ENCODE results near the gene STX11. TPM values are rescaled to one million over a fixed set of nuclear protein-coding genes. Genes with fewer than 3 reads are reported as not detected.
"Not testable (repeated sequence)": the region's sequence is repeated elsewhere in the genome, so short reads cannot be mapped to it uniquely, and the experiment has no call there.

Gene STX11
- polyA plus RNA-seq, 1 experiment: 0.16 TPM

DNA sequence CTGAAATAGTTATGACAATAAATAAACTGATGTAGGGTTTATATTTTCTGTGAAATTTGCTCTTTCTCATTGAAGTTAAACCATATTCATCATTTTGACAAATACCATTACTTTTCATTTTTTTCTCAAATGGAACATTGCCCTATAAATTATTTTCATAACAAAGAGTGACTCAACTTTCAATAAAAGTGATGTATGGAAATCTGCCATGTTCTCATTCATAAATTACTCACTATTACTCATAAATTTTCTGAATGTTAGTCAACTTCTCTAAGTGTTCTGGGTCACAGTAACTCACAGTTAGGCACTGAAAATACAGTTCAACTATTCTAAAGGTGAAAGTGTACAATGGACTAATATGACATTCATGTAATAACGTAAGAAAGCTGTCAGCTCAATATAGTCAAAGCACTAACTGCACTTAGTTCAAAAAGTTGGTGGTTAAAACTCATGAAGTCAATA is 19.0 kb upstream of the STX11 start:
- TF ChIP-seq, protein P1, sequence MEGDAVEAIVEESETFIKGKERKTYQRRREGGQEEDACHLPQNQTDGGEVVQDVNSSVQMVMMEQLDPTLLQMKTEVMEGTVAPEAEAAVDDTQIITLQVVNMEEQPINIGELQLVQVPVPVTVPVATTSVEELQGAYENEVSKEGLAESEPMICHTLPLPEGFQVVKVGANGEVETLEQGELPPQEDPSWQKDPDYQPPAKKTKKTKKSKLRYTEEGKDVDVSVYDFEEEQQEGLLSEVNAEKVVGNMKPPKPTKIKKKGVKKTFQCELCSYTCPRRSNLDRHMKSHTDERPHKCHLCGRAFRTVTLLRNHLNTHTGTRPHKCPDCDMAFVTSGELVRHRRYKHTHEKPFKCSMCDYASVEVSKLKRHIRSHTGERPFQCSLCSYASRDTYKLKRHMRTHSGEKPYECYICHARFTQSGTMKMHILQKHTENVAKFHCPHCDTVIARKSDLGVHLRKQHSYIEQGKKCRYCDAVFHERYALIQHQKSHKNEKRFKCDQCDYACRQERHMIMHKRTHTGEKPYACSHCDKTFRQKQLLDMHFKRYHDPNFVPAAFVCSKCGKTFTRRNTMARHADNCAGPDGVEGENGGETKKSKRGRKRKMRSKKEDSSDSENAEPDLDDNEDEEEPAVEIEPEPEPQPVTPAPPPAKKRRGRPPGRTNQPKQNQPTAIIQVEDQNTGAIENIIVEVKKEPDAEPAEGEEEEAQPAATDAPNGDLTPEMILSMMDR (IDR thresholded peaks at IDR 0.05; ENCODE audit: low read depth, low read length): no peak
- H3K27ac ChIP-seq (ENCODE audit: low read depth, low read length): no peak overlapping the region
- H3K9me3 ChIP-seq (ENCODE audit: control insufficient read depth, insufficient read depth, low read length): no peaks in the 10 kb centered on the region
- CTCF ChIA-PET: no interaction called here
- H3K4me3 ChIP-seq (ENCODE audit: low read depth, low read length): no peak overlapping the region
- H3K27me3 ChIP-seq (ENCODE audit: control insufficient read depth, insufficient read depth, low read length): no peaks in the 10 kb centered on the region
- no peak for DNase-seq (ENCODE audit: low read depth, low spot score)
- POLR2A ChIA-PET: interaction anchor here (0.7 kb wide), 1 partner anchor 11 kb away, joined by 3 read pairs; no protein-coding TSS in a partner anchor

DNA sequence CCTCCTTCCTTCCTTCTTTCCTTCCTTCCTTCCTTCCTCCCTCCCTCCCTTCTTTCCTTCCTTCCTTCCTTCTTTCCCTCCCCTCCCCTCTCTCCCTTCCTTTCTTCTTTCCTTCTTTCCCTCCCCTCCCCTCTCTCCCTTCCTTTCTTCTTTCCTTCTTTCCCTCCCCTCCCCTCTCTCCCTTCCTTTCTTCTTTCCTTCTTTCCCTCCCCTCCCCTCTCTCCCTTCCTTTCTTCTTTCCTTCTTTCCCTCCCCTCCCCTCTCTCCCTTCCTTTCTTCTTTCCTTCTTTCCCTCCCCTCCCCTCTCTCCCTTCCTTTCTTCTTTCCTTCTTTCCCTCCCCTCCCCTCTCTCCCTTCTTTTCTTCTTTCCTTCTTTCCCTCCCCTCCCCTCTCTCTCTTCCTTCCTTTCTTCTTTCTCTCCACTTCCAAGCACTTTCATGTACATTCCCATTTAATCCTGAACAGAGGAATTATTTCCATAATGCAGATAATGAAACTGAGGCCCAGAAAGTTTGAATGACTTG is 18.1 kb upstream of the STX11 start:
- H3K9me3 ChIP-seq (ENCODE audit: control insufficient read depth, insufficient read depth, low read length); H3K4me3 ChIP-seq (ENCODE audit: low read depth, low read length); DNase-seq (ENCODE audit: low read depth, low spot score); H3K27me3 ChIP-seq (ENCODE audit: control insufficient read depth, insufficient read depth, low read length); CTCF ChIA-PET; H3K27ac ChIP-seq (ENCODE audit: low read depth, low read length): not testable (repeated sequence)
- POLR2A ChIA-PET: interaction anchor here (0.7 kb wide), 1 partner anchor 10 kb away, joined by 3 read pairs; no protein-coding TSS in a partner anchor

DNA sequence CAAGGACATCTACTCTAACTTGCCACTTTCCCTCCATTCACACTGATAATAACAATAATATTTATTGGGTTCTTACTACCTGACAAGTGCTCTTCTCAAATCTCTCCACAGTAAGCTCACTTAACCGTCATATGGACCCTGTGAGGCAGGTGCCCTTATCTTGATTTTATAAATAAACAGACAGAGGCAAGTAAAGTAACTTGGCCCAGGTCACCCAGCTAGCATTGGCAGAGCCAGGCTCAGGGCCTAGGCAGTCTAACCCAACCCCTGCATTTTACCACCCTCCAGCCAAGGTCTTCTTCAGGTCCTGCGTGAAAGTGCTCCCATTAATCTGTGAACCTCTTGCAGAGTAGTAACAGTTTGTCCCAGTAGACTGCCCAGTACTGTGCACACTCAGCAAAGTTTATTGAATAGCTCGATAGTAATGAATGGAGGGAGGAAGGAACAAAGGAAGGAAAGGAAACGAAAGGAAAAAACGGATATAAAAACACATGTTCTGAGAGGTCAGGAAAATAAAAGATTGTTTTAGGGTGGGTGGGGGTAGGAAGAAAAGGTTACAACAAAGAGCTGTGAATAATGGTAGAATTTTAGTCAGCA is 17.0 kb upstream of the STX11 start:
- Histone ChIP-seq H3K27me3 (ENCODE audit: control insufficient read depth, insufficient read depth, low read length) (no peaks in the 10 kb centered on the region), H3K27ac (ENCODE audit: low read depth, low read length) (no peak overlapping the region), H3K4me3 (ENCODE audit: low read depth, low read length) (no peak overlapping the region), H3K9me3 (ENCODE audit: control insufficient read depth, insufficient read depth, low read length) (no peaks in the 10 kb centered on the region)
- POLR2A ChIA-PET: no interaction called here
- TF ChIP-seq, protein P1 (IDR thresholded peaks at IDR 0.05; ENCODE audit: low read depth, low read length): no peak
- DNase-seq (ENCODE audit: low read depth, low spot score): no peak
- CTCF ChIA-PET: no interaction called here

DNA sequence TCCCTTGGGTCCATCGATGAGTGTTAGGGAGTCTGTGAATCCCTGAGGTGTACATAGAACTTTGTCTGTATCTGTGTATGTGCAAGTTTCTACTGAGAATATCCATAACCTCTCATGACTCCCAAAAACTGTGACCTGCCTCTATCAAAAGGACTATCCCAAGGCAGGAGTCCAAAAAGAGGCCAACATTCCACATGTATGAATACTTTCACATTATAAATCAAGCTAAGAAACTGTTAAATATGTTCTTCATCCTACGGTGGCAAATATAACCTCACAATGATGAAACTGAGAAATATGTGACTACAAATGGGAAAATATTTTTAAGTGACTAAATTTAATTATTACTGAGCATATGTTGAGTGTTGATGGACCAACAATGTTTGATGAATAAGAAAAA is 16.1 kb upstream of the STX11 start:
- no peak overlapping the region for H3K4me3 ChIP-seq (ENCODE audit: low read depth, low read length)
- CTCF ChIA-PET: no interaction called here
- no peaks in the 10 kb centered on the region for H3K27me3 ChIP-seq (ENCODE audit: control insufficient read depth, insufficient read depth, low read length)
- DNase-seq (ENCODE audit: low read depth, low spot score): no peak
- TF ChIP-seq, protein P1 (IDR thresholded peaks at IDR 0.05; ENCODE audit: low read depth, low read length): no peak
- H3K27ac ChIP-seq (ENCODE audit: low read depth, low read length): no peak overlapping the region
- POLR2A ChIA-PET: interaction anchor here (0.6 kb wide), 1 partner anchor 251 kb away, joined by 5 read pairs; no protein-coding TSS in a partner anchor
- H3K9me3 ChIP-seq (ENCODE audit: control insufficient read depth, insufficient read depth, low read length): no peaks in the 10 kb centered on the region

DNA sequence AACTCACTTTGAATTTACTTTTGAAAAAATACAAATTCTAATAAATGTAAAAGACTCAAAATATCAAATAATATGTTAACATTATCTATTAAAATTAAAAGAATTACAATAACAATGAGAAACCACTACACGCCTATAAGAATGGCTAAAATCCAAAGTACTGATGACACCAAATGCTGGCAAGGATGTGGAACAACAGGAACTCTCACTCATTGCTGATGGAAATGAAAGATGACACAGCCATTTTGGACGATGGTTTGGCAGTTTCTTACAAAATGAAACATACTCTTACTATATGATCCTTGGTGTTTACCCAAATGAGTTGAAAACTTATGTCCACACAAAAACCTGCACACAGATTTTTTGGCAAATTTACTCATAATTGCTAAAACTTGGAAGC is 15.6 kb upstream of the STX11 start:
- DNase-seq (ENCODE audit: low read depth, low spot score): no peak
- ChIA-PET POLR2A (no interaction called here), CTCF (no interaction called here)
- H3K4me3 ChIP-seq (ENCODE audit: low read depth, low read length): no peak overlapping the region
- TF ChIP-seq, protein P1 (IDR thresholded peaks at IDR 0.05; ENCODE audit: low read depth, low read length): no peak
- no peak overlapping the region for H3K27ac ChIP-seq (ENCODE audit: low read depth, low read length)
- H3K9me3 ChIP-seq (ENCODE audit: control insufficient read depth, insufficient read depth, low read length): no peaks in the 10 kb centered on the region
- no peaks in the 10 kb centered on the region for H3K27me3 ChIP-seq (ENCODE audit: control insufficient read depth, insufficient read depth, low read length)
